ENCODE data around the gene MOG. TPM values are rescaled to one million over a fixed set of nuclear protein-coding genes. Genes with fewer than 3 reads are reported as not detected.

Gene MOG
- total RNA-seq, 2 donors from 2014 or later: not detected

DNA sequence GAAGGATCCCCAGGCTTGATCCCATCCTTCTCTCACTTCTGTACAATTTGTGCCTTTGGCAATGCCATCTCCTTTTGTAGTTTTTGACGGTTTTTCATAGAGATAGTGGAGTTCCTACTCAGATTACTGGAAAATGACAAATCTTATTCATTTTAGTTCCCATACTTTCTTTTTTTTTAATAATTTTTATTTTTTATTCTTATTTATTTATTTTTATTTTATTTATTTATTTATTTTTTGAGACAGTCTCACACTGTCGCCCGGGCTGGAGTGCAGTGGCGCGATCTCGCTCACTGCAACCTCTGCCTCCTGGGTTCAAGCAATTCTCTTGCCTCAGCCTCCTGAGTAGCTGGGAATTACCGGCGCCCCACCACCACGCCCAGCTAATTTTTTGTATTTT, 19.6 kb upstream of the MOG start:
- no peaks in the 10 kb centered on the region for H3K36me3 ChIP-seq (ENCODE audit: control insufficient read depth, insufficient read depth, low read length)
- no peaks in the 10 kb centered on the region for H3K27me3 ChIP-seq (ENCODE audit: control insufficient read depth, insufficient read depth, low read length, poor library complexity, severe bottlenecking)
- H3K4me3 ChIP-seq (ENCODE audit: low read length): no peak overlapping the region
- no peak for DNase-seq
- peaks cover 20% of the 10 kb centered on the region for H3K4me1 Mint-ChIP-seq
- no peak overlapping the region for H3K27ac ChIP-seq (ENCODE audit: low read depth, low read length)
- WGBS, 2 experiments (ENCODE audit: insufficient coverage in 1 of 2, insufficient read length in 1 of 2): 96 to 100% methylated on average over 1 to 9 of the region's 9 CpGs
- H3K4me1 ChIP-seq (ENCODE audit: control insufficient read depth, insufficient read depth, low read length): no peaks in the 10 kb centered on the region
- H3K27ac Mint-ChIP-seq: no peak overlapping the region
- no peaks in the 10 kb centered on the region for H3K9me3 Mint-ChIP-seq
- no peak overlapping the region for H3K9ac ChIP-seq (ENCODE audit: extremely low read depth, low read length, poor library complexity, severe bottlenecking)
- H3K4me3 Mint-ChIP-seq: no peak overlapping the region
- no peaks in the 10 kb centered on the region for H3K36me3 Mint-ChIP-seq (ENCODE audit: low read depth)
- no peaks in the 10 kb centered on the region for H3K27me3 Mint-ChIP-seq (ENCODE audit: insufficient read depth)
- H3K9me3 ChIP-seq (ENCODE audit: control insufficient read depth, low read length): no peaks in the 10 kb centered on the region
- TF ChIP-seq, protein P1, sequence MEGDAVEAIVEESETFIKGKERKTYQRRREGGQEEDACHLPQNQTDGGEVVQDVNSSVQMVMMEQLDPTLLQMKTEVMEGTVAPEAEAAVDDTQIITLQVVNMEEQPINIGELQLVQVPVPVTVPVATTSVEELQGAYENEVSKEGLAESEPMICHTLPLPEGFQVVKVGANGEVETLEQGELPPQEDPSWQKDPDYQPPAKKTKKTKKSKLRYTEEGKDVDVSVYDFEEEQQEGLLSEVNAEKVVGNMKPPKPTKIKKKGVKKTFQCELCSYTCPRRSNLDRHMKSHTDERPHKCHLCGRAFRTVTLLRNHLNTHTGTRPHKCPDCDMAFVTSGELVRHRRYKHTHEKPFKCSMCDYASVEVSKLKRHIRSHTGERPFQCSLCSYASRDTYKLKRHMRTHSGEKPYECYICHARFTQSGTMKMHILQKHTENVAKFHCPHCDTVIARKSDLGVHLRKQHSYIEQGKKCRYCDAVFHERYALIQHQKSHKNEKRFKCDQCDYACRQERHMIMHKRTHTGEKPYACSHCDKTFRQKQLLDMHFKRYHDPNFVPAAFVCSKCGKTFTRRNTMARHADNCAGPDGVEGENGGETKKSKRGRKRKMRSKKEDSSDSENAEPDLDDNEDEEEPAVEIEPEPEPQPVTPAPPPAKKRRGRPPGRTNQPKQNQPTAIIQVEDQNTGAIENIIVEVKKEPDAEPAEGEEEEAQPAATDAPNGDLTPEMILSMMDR (conservative IDR thresholded peaks at IDR 0.05): no peak

- H3K4me1 ChIP-seq (ENCODE audit: control insufficient read depth, insufficient read depth, low read length): no peaks in the 10 kb centered on the region
- DNase-seq: no peak
- no peaks in the 10 kb centered on the region for H3K36me3 Mint-ChIP-seq (ENCODE audit: low read depth)
- H3K9me3 Mint-ChIP-seq: no peaks in the 10 kb centered on the region
- H3K9ac ChIP-seq (ENCODE audit: extremely low read depth, low read length, poor library complexity, severe bottlenecking): no peak overlapping the region
- H3K36me3 ChIP-seq (ENCODE audit: control insufficient read depth, insufficient read depth, low read length): no peaks in the 10 kb centered on the region
- TF ChIP-seq, protein P1 (conservative IDR thresholded peaks at IDR 0.05): no peak
- WGBS, 2 experiments (ENCODE audit: insufficient coverage in 1 of 2, insufficient read length in 1 of 2): 58 to 68% methylated on average over 3 of the region's 3 CpGs
- H3K9me3 ChIP-seq (ENCODE audit: control insufficient read depth, low read length): no peaks in the 10 kb centered on the region
- H3K4me3 ChIP-seq (ENCODE audit: low read length): no peak overlapping the region
- H3K27ac ChIP-seq (ENCODE audit: low read depth, low read length): no peak overlapping the region
- H3K4me3 Mint-ChIP-seq: no peak overlapping the region
- peaks cover 8% of the 10 kb centered on the region for H3K4me1 Mint-ChIP-seq
- no peaks in the 10 kb centered on the region for H3K27me3 ChIP-seq (ENCODE audit: control insufficient read depth, insufficient read depth, low read length, poor library complexity, severe bottlenecking)
- no peaks in the 10 kb centered on the region for H3K27me3 Mint-ChIP-seq (ENCODE audit: insufficient read depth)
- H3K27ac Mint-ChIP-seq: no peak overlapping the region
Measured at GRCh38 chr6:29641430-29642148, 15.3 kb upstream of the MOG start.

DNA sequence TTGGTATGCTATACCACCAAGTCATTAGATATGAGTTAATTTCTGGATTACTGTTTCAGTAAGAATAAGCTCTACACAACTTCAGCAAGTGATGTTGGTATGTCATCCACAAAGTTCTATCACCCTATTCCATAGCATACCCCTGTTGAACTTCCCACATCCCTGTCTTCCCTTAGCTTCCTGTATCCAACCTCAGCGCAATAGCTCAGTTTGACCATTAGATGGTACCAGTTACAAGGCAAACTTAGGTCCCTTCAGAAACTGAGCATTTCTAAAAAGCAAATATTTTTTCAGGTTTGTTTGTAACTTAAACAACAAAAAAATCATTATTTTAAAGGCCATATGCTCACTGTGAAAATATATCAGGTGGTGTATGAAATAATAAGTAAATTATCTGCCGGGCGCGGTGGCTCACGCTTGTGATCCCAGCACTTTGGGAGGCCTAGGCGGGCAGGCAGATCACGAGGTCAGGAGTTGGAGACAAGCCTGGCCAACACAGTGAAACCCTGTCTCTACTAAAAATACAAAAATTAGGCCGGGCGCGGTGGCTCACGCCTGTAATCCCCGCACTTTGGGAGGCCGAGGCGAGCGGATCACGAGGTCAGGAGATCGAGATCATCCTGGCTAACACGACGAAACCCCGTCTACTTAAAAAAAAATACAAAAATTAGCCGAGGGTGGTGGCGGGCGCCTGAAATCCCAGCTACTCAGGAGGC, 8.8 kb upstream of the MOG start:
- no peak for DNase-seq
- H3K27me3 Mint-ChIP-seq (ENCODE audit: insufficient read depth): no peaks in the 10 kb centered on the region
- Histone ChIP-seq H3K27me3 (ENCODE audit: control insufficient read depth, insufficient read depth, low read length, poor library complexity, severe bottlenecking) (no peaks in the 10 kb centered on the region), H3K36me3 (ENCODE audit: control insufficient read depth, insufficient read depth, low read length) (no peaks in the 10 kb centered on the region), H3K4me3 (ENCODE audit: low read length) (no peak overlapping the region), H3K27ac (ENCODE audit: low read depth, low read length) (no peak overlapping the region), H3K9me3 (ENCODE audit: control insufficient read depth, low read length) (no peaks in the 10 kb centered on the region), H3K4me1 (ENCODE audit: control insufficient read depth, insufficient read depth, low read length) (no peaks in the 10 kb centered on the region), H3K9ac (ENCODE audit: extremely low read depth, low read length, poor library complexity, severe bottlenecking) (no peak overlapping the region)
- H3K27ac Mint-ChIP-seq: no peak overlapping the region
- no peaks in the 10 kb centered on the region for H3K9me3 Mint-ChIP-seq
- H3K4me1 Mint-ChIP-seq: peaks cover 3% of the 10 kb centered on the region
- WGBS, 2 experiments (ENCODE audit: insufficient coverage in 1 of 2, insufficient read length in 1 of 2): 87 to 88% methylated on average over 18 to 23 of the region's 23 CpGs
- no peaks in the 10 kb centered on the region for H3K36me3 Mint-ChIP-seq (ENCODE audit: low read depth)
- no peak overlapping the region for H3K4me3 Mint-ChIP-seq
- TF ChIP-seq, protein P1 (conservative IDR thresholded peaks at IDR 0.05): peak; percentile 80

Data from endodermal cell (in vitro differentiated cells).